GM21723 (cell line): ENCODE results near the gene NPAS2.

Source experiments
- ATAC-seq: cut with Tn5 transposase; IDR thresholded peaks from one replicate; pipeline ENCODE4 v1.9.1; 2021; ENCODE audit warnings: mild to moderate bottlenecking, moderate library complexity; ENCODE audit not compliant: unreplicated experiment

Gene NPAS2

GRCh38 chr2:101037161-101037755 is 217.3 kb downstream of the NPAS2 start:
- ATAC-seq = no peak

GRCh38 chr2:101038455-101039255 is 218.7 kb downstream of the NPAS2 start:
- no peak for ATAC-seq

GRCh38 chr2:101040072-101040471 is 220.1 kb downstream of the NPAS2 start:
- ATAC-seq = no peak

- ATAC-seq = no peak
These were observed 220.8 kb downstream of the NPAS2 start for GRCh38 chr2:101040761-101041160.

GRCh38 chr2:101041413-101041812 is 221.5 kb downstream of the NPAS2 start:
- no peak for ATAC-seq

GRCh38 chr2:101045330-101045729 is 225.4 kb downstream of the NPAS2 start:
- ATAC-seq = no peak
